Subcutaneous abdominal adipose tissue (tissue), 5 donors: Measurements from ENCODE around the gene TMEM255A.

Experiments
- H3K27ac ChIP-seq: one replicate; pipeline ENCODE4 v1.7.0; 2013; ENCODE audit warnings: low read depth, mild to moderate bottlenecking, inconsistent platforms, low read length, moderate library complexity
- H3K27me3 ChIP-seq, 5 donors: one replicate each; pipeline ENCODE4 v1.7.0; 2013; ENCODE audit warnings: low read length in 5 of 5, inconsistent platforms in 1 of 5; ENCODE audit not compliant: control insufficient read depth in 5 of 5, insufficient read depth in 4 of 5
- H3K36me3 ChIP-seq, 5 donors: one replicate each; pipeline ENCODE4 v1.7.0; 2013; ENCODE audit warnings: low read length in 5 of 5; ENCODE audit not compliant: control insufficient read depth in 5 of 5, insufficient read depth in 5 of 5
- H3K4me1 ChIP-seq, 5 donors: one replicate each; pipeline ENCODE4 v1.7.0; 2013; ENCODE audit warnings: low read length in 5 of 5, mild to moderate bottlenecking in 3 of 5, moderate library complexity in 1 of 5; ENCODE audit not compliant: control insufficient read depth in 5 of 5, insufficient read depth in 5 of 5
- H3K4me3 ChIP-seq, 5 donors: one replicate each; pipeline ENCODE4 v1.7.0; 2013; ENCODE audit warnings: low read length in 5 of 5, low read depth in 1 of 5
- H3K9ac ChIP-seq, 5 donors: one replicate each; pipeline ENCODE4 v1.7.0; 2013; ENCODE audit warnings: low read length in 5 of 5, mild to moderate bottlenecking in 4 of 5, moderate library complexity in 3 of 5
- H3K9me3 ChIP-seq, 5 donors: one replicate each; pipeline ENCODE4 v1.7.0; 2013; ENCODE audit warnings: low read length in 5 of 5; ENCODE audit not compliant: control insufficient read depth in 5 of 5
- donor health status: healthy.
- donor health status: healthy.
- donor health status: healthy.
- donor health status: healthy.
- donor health status: healthy.

The TMEM255A gene

GRCh38 chrX:120274145-120274544 lies 37.1 kb downstream of the TMEM255A start:
- Histone ChIP-seq H3K4me1 (peaks cover 0 to 14% (median 10%) of the 10 kb centered on the region in 5 donors), H3K9me3 (no peaks in the 10 kb centered on the region), H3K27me3 (peaks cover 0 to 24% (median 3%) of the 10 kb centered on the region in 5 donors), H3K9ac (no peak overlapping the region), H3K27ac (no peak overlapping the region), H3K4me3 (no peak overlapping the region), H3K36me3 (no peaks in the 10 kb centered on the region)

DNA sequence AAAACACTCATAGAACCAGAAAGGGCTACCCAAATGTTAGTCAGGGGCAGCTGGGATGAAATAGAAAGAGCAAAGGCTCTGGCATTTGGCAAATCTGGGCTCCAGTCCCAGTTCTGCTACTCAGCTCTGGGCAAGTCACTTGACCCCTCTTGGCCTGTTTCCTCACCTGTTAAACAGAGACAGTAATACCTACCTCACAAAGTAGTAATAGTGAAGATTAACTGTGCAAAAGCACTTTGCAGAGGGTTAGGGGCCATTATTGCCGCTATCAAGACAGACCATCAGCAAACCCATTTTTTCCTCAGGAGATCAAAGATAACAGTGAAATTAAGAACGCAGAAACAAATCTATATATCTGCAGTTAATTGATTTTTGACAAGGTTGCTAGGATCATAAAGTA lies 40.0 kb downstream of the TMEM255A start:
- Histone ChIP-seq H3K27me3 (peaks cover 0 to 12% (median 0%) of the 10 kb centered on the region in 5 donors), H3K36me3 (no peaks in the 10 kb centered on the region), H3K4me1 (peaks cover 0 to 21% (median 12%) of the 10 kb centered on the region in 5 donors), H3K27ac (no peak overlapping the region), H3K9me3 (no peaks in the 10 kb centered on the region), H3K9ac (no peak overlapping the region), H3K4me3 (no peak overlapping the region)

DNA sequence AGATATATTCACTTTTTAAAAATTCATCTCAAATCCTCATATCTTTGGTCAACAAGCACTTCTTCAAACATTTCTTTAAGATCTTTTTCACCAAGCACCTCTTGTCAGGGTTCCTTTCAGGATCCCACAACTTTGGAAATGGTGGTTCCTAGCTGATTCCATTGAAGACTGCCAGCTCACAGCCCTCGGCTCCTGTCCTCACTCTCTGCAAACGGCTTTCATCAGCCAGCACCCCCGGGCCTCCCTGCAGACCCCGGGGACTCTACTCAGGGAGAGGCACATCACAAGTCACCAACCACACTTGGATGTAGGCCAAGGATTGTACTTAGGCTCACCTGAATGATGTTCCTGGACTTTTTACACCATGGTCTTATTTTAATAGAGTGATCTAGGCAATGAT lies 40.7 kb downstream of the TMEM255A start:
- H3K4me3 ChIP-seq = no peak overlapping the region
- no peaks in the 10 kb centered on the region for H3K9me3 ChIP-seq
- H3K9ac ChIP-seq = no peak overlapping the region
- H3K4me1 ChIP-seq = peaks cover 0 to 21% (median 12%) of the 10 kb centered on the region in 5 donors
- H3K27me3 ChIP-seq = peaks cover 0 to 8% (median 0%) of the 10 kb centered on the region in 5 donors
- no peak overlapping the region for H3K27ac ChIP-seq
- H3K36me3 ChIP-seq = no peaks in the 10 kb centered on the region

- Histone ChIP-seq H3K36me3 (no peaks in the 10 kb centered on the region), H3K27me3 (peaks cover 0 to 8% (median 0%) of the 10 kb centered on the region in 5 donors), H3K4me1 (peaks cover 0 to 21% (median 12%) of the 10 kb centered on the region in 5 donors), H3K27ac (peak overlapping the region; percentile 55), H3K9ac (no peak overlapping the region), H3K4me3 (no peak overlapping the region), H3K9me3 (no peaks in the 10 kb centered on the region)
These were observed 41.8 kb downstream of the TMEM255A start for GRCh38 chrX:120269373-120270035.

DNA sequence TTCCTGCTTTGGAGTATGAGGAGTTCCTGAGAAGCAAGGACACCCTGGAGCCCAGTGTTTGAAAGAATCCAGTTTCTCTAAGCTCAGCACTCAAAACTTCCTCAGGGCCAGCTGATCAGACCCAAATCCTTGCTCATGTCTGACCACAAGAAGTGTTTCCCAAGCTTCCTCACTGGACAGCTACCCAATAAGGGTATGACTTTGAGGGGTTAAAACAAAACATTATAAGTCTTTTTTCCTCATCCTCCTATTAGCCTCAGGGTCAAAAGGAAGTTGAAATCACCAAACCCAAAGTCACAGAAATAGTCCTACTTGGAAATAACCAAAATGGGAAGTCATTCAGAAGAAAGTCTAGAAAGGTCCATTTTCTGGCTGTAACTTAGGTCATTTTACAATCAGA lies 46.9 kb downstream of the TMEM255A start:
- no peak overlapping the region for H3K9ac ChIP-seq
- no peaks in the 10 kb centered on the region for H3K9me3 ChIP-seq
- no peaks in the 10 kb centered on the region for H3K36me3 ChIP-seq
- H3K27me3 ChIP-seq = peaks cover 0 to 10% (median 5%) of the 10 kb centered on the region in 5 donors
- H3K4me1 ChIP-seq = peaks cover 0 to 14% (median 4%) of the 10 kb centered on the region in 5 donors
- H3K27ac ChIP-seq = no peak overlapping the region
- H3K4me3 ChIP-seq = no peak overlapping the region

GRCh38 chrX:120262859-120263708 lies 48.2 kb downstream of the TMEM255A start:
- Histone ChIP-seq H3K27me3 (peaks cover 0 to 10% (median 5%) of the 10 kb centered on the region in 5 donors), H3K9ac (no peak overlapping the region), H3K4me1 (peaks cover 0 to 11% (median 0%) of the 10 kb centered on the region in 5 donors), H3K4me3 (no peak overlapping the region), H3K27ac (no peak overlapping the region), H3K36me3 (peaks cover 0 to 2% (median 0%) of the 10 kb centered on the region in 5 donors), H3K9me3 (no peaks in the 10 kb centered on the region)

DNA sequence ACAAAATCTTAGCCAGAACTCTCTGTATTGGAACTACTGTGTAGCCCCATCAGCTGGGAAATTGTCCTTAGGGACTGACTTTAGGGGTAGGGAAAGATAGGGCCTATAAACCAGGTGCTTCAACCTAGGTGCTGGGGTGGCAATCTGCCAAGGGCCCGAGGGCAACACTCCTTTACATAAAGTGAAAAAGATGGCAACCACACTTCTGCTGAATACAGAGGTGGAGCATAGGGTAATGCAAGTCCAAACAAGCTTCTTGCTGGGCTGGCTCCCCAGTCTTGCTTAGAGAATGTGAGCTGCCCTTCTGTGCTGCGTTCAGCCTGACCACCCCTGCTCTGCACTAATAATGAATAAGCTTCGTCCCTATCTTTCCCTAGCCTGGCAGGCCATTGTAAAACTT lies 50.9 kb downstream of the TMEM255A start:
- peaks cover 0 to 10% (median 5%) of the 10 kb centered on the region in 5 donors for H3K27me3 ChIP-seq
- H3K4me1 ChIP-seq = peaks cover 0 to 11% (median 0%) of the 10 kb centered on the region in 5 donors
- H3K27ac ChIP-seq = no peak overlapping the region
- no peak overlapping the region for H3K9ac ChIP-seq
- no peaks in the 10 kb centered on the region for H3K9me3 ChIP-seq
- peaks cover 0 to 2% (median 0%) of the 10 kb centered on the region in 5 donors for H3K36me3 ChIP-seq
- no peak overlapping the region for H3K4me3 ChIP-seq

GRCh38 chrX:120253784-120254183 lies 57.5 kb downstream of the TMEM255A start:
- Histone ChIP-seq H3K9ac (no peak overlapping the region), H3K9me3 (no peaks in the 10 kb centered on the region), H3K27me3 (peaks cover 0 to 4% (median 0%) of the 10 kb centered on the region in 5 donors), H3K27ac (no peak overlapping the region), H3K4me1 (peaks cover 2 to 12% (median 4%) of the 10 kb centered on the region in 5 donors), H3K36me3 (peaks cover 0 to 16% (median 14%) of the 10 kb centered on the region in 5 donors), H3K4me3 (no peak overlapping the region)

DNA sequence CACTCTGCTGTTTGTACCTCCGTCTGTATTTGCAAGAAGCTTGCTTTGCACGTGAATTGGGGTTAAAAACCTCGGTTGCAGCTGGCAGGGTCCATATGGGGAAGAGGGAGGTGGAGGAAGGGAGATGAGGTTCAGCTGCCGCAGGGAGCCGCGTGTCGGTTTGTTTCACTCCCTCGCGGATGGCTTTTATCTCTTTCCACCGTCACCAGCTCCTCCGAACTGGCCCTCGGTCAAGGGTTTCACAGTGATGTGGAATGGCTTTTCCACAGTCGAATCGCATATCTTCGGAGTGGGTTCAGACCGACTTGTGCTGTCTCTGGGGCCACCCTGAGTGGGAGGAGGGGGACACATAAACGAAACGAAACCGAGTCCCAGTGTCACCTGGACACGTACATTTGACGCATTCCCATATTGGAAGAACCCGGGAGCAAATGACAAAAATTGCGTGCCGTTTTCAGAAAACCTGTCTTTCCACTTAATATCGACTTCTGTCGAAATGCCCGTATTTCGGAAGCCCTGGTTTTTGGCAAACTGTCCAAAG lies 59.7 kb downstream of the TMEM255A start:
- peaks cover 0 to 4% (median 3%) of the 10 kb centered on the region in 5 donors for H3K27me3 ChIP-seq
- peak overlapping the region; percentile 72 to 88 (median 77) for H3K4me3 ChIP-seq
- no peaks in the 10 kb centered on the region for H3K9me3 ChIP-seq
- H3K36me3 ChIP-seq = peaks cover 0 to 16% (median 14%) of the 10 kb centered on the region in 5 donors
- peak overlapping the region; percentile 48 to 86 (median 86) for H3K9ac ChIP-seq
- peaks cover 2 to 12% (median 4%) of the 10 kb centered on the region in 5 donors for H3K4me1 ChIP-seq
- H3K27ac ChIP-seq = peak overlapping the region; percentile 74
